ENCODE results near the gene PANK4. TPM values are rescaled to one million over a fixed set of nuclear protein-coding genes. Genes with fewer than 3 reads are reported as not detected.

Gene PANK4
- total RNA-seq, 1 donor from 2014 or later, result 39.9 TPM

DNA sequence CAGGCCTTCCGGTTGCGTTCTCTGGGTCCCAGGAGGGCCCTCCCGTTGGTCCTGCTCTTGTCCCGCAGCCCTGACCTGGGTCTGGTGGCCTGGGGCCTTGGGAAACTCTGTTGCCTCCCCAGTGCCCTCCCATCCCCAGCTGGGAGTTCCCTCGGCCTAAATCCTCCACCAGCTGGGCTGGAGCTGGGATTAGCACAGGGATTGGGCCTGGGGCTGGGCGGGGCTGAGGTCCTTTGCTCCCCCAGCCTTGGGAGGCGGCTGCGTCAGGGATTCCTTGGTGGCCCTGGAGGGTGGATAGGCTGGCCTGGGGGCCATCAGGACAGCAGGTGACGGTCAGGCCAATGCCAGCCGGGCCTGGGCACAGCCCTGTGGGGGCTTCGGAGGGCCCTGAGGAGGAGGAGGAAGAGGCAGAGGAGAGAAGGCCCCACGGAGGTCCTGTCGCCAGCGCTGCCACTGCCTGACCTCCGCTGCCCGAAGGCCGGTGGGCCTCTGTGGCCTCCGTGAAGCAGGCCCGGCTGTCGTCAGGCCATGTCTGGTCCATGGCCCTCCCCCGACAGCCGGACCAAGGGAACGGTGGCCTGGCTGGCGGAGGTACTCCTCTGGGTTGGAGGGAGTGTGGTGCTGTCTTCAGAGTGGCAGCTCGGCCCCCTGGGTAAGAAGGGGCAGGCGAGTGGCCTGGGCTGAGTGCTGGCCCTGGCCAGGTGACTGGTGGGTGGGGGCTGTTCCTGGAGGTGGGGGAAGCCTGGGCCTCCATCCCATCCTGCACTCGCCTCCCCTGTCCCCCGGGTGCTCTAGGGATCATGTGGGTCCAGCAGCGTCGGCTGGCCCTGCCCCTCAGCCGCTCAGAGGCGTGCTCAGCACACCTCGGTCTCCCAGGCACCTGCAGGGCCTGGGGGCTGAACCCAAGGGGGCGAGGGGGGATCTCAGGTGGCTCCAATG is 50.1 kb downstream of the PANK4 start, which contains the start of gene PLCH2:
Gene PLCH2, plus strand, starts transcription at position 229 of the 939 bp plus-strand sequence. Its CDS starts 300 bp downstream, at position 529.
- no peak for DNase-seq (ENCODE audit: low spot score)

DNA sequence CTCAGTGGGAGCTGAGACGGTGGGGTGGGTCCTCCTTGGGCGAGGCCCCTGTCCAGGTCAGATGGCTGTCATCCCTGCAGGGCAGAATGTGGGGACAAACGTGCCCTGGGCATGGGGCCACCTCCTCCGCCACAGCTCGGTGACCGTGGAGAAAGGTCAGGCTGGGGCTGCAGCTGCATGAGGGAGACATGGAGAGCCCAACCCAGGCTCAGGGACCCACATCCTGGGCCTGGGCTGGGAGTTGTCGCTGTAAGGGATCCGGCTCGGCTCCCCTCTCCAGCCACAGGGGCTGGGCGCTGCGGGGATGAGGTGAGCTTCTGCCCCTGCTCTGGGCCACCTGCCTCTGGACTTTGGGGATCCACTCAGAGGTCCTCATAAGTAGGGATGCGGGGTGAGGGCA is 50.8 kb downstream of the PANK4 start:
- DNase-seq (ENCODE audit: low spot score), result no peak

DNA sequence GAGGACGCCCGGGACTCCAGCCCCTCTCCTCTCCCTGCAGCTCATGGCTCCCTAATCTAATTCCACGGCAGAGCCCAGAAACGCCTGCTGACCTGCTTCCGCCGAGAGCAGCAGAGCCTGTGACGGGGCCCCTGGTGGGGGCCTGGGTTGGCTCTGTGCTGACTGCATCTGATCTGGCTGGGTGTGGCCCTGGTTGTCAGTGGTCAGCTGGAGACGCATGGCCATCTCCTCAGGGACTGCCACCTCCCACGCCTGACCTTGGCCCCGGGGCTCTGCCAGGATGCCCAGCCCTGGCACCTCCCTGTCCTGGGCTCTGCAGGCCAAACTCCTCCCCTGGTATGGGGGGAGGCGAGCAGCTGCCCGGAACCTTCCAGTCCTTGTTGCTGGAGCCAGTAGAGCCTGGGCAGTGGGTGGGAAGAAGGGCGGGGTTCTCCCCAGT is 51.4 kb downstream of the PANK4 start:
- no peak for DNase-seq (ENCODE audit: low spot score)

DNA sequence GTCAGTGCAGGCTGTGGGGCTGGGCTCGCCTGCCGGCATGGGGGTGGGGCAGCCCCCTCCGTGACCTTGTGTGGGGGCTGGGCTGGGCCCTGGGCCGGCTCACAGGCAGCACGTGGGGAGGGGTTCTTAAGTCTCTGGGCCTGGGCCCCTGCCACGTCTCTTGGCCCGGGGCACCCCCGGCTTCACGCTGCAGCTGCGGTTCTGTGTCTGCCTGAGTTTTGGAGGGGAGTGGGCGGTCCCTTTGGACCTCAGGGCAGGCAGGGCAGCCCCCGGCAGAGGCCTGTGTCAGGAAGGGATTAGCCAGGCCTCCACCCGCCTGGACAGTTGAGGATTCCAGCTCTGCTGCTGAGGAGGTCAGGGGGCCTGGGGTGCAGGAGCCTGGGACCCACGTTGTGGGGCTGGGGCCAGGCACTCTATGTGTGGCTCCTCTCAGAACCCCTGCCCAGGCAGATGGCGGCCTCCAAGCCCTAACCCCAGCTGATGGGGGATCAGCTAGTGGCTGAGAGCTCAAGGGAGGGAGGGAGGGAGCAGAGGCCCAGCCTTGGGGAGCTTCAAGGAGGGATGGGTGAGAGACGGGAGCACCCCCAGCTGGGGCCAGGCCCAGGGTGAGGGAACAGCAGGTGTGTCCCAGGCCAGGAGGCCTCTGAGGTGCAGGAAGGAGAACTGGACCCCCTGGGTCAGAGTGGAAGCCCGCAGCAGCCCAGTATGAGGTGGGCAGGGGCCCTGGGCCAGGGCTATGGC is 52.1 kb downstream of the PANK4 start:
- no peak for DNase-seq (ENCODE audit: low spot score)

DNA sequence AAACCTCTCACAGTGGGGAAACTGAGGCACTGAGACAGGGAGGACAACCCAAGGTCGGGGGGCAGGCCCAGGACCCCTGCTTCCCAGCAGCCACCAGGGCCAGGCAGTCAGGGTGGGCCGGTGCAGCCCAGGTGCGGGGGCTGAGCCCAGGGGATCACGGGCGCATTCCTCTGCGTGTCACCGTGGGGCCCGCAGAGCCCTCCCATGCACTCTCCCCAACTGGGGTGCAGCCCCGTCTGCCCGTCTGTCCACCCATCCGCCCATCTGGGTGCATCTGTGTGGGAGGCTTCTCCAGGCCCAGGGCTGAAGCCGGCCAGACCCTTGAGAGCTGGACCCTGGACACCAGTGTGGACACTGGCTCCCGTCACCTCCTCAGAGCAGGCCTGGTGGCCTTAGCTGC is 53.2 kb downstream of the PANK4 start:
- DNase-seq (ENCODE audit: low spot score), result no peak

DNA sequence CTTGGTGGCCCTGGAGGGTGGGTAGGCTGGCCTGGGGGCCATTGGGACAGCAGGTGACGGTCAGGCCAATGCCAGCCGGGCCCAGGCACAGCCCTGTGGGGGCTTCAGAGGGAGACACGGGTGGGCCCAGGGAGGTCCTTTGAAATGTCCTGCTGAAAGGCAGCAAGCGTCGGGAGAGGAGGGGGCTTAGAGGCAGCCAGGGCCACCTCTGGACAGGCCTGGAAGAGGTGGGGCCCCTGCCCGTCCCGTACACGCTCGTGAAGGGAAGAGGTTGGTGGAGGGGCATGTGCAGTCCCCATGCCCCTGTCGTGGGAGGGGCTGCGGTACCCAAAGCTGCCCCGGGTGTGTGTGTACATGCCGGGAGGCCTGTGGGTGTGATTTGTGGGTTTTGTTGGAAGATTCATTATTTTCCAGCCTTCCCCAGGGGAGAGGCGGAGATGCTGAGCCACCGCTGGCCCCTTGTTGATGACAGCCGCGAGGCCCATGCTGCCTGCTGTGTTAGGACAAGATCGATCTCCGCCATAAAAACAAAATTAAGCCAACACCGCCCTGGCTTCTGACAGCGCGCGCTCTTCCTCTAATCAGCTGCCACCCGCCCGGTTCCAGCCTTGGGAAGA is 53.7 kb downstream of the PANK4 start:
- no peak for DNase-seq (ENCODE audit: low spot score)

DNA sequence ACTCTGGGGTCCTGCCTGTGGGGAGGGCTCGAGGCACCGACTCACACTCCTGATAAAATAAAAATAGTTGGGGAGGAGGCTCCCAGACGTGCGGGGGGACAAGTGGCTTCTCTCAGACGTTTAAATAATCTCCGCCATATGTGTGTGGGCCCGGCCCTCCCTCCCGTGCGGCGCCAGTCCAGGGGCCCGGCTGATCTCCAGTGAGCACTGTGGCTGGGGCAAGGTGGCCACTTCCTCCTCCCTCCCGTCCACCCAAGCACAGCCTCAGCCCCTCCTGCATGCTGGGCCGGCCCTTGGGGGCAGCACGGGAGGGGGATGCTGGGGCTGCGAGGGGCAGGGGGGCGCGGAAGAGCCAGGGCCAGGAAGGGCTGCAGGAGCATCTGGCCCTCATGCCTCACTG is 54.3 kb downstream of the PANK4 start:
- DNase-seq (ENCODE audit: low spot score), result no peak

DNA sequence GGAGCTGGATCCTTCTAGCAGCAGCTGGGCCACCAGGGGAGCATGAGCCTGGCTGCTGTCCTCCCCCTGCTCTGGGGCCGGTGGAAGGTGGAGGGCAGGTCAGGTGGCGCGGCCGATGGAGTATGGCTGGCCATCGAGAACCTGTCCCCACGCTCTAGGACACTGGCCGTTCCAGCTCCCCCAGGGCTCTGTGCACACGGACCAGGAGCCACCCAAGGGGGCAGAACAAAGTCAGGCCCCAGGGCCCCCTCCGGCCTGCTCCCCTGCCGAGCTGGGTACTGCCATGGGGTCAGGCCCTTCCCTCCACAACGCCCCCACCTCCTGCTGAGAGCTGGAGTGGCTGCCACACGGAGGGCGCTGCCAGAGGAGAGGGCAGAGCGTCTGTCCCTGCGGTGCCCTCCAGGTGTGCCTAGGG is 54.8 kb downstream of the PANK4 start:
- no peak for DNase-seq (ENCODE audit: low spot score)

DNA sequence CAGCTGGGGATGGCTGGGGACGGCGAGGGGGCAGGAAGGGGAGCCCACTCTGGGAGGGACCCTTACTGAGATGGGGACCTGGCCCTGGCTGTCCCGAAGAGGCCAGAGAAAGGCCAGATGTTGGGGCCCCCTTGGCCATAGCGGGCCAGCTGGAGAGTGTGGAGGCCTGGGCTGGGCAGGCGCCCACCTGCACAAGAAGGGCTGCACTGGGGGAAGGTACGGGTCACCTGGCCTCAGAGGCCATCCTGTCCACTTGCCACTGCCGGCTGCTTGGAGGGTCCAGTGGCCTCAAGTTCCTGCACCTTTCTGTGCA is 55.3 kb downstream of the PANK4 start:
- no peak for DNase-seq (ENCODE audit: low spot score)

DNA sequence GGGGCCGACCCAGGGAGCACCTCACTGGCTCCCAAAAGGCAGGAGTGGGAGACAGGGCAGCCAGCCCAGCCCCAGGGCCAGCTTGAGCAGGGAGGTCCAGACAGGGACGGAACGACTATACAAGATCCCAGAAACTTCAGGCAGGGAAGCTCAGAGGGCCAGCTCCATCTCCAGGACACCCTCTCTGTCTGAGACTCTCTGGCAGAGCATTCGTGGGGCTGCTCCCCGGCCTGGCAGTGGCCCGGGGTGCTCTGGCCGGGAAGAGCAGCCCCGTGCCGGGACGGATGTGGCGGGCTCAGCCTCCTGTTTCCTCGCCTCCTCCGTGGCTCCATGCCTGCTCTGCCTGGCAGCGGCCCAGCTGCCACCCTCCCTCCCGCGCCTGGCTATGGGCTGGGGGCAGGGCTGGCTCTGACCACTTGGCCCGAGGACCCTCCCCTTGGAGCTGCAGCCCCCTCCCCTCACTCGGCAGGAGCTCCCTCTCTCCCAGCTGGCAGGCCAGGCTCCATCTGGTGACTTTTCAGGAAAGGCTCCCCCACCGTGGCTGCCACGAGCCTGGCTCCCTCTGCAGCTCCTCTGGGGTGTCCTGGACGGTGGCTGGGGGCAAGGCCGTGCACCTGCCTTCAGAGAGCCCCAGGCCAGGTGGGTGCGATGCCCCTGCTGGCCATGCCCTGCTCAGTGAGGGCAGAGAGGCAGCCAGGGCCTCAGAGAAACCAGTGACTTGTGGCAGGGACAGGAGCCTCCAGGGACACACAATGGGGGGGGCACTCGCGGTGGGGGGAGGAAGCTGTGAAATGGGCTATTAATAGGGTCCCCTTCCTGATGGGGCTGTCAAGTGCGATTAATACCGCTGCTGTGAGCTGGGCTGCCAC is 55.9 kb downstream of the PANK4 start:
- no peak for DNase-seq (ENCODE audit: low spot score)

DNA sequence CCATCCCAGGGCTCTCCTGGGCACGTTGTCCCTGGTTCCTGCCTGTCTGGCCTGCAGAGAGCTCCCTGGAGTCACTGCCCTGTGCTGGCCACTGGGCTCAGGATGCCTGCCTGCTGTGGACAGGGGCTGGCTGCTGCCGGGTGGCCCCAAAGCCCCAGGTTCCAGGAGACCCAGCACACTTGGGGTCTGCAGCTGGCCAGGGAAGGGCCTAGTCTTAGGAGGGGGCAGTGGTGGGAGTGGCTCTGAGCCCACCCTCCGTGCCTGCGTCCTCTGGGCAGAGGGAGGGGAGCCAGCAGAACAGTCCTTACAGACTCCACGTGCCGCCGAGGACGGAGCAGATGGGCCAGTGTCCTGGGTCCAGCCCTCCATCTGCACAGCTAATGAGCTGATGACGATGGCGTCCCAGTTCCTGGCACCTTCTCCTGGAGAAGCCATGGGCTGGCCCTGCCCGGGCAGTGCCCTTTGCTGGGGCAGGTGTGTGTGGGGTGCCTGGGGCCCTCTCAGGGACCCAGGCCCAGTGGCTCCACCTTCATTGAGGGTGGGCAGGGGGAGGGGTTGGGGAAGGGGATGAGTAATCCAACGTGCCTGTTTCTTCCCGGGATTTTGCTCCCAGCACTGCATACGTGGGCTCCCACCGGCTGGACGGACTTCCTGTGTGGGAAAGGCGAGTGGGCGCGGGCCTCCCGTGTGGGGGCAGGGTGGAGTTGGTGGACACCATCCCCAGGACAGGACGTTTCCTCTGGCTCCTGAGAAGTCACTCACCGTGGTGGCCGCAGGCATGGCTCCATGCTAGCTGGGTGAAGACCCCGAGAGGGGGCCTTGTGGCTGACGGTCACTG is 57.1 kb downstream of the PANK4 start:
- DNase-seq (ENCODE audit: low spot score), result no peak

DNA sequence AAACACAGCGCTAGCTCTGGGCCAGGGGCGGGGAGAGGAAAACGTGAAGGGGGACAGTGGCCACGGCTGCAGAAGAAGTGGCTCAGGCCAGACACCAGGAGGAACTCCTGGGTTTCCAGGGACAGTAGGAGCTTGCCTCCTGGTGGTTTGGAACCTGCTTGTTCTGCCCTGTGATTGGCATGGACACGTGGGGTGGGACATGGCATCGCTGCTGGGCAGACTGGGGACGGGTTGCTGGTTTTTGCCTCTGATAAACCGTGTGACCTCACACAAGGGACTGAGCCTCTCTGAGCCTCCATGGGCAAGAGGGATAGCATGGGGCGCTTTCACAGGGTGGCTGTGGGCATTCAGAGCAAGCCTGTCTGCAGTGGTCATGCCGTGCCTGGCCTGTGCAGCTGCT is 57.9 kb downstream of the PANK4 start:
- no peak for DNase-seq (ENCODE audit: low spot score)

DNA sequence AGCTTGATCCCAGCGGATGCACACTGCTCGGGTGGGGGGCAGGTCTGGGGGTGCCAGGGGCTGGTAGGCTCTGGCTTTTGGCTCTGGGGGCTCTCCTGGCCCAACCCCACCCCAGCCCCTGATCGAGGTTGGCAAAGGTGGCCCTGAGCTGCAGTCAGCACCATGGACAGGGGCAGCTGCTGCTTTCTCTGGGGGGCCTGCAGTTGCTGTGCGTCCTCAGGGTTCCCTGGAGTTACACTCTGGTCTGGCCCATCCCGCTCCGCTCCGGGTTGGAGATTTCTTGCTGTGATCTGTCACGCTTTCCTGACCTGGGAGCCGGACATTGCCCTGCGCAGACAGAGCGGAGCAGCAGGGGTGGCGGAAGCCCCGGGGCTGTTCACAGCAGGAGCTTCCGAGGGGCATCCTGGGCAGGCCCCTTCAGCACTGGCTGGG is 58.3 kb downstream of the PANK4 start:
- DNase-seq (ENCODE audit: low spot score), result peak; percentile 24

DNA sequence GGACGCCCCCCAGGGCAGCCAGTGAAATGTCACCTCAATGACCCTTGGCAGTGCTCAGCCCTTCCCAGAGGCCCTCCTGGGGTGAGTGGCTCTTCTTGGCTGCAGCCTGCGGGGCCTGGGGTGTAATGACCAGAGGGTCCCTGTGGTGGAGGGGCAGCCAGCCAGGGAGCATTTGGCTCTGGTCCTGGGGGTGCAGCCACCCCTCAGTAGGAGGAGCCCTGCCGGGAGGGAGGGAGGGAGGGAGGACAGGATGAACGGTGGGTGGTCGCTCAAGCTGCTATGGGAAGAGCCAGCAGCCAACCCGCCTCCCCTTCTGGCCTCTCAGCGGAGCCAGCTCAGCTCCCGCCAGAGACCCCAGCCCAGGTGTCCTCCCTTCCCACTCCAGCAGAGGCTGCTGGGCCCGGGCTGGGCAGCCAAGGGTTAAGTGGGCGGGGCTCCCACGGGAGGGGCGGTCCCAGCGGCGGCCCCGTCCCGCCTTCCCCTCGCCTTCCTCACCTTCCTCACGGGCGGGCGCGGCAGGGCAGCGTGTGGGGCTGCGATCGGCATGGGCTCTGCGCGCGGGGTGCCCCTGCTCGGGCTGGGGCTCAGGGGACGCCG is 59.3 kb downstream of the PANK4 start:
- DNase-seq (ENCODE audit: low spot score), result no peak

DNA sequence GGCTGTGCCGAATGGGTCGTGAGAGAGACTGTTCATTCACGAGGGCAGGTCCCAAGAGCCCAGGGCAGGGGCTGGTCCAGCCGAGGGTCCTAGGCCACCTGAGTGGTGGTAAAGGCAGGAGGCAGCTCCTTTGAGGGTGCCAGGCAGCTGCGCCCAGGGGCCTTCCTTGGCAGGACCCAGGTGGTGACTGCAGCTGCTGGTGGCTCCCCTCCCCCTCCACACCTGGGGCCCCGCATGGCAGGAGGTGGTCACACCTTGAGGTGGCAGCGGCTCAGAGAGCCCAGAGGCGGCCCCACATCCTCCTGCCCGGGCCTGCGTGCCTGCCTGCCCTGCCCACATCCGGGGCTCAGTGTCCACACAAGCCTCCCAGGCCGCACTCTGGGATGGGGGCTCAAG is 60.1 kb downstream of the PANK4 start:
- DNase-seq (ENCODE audit: low spot score), result no peak

DNA sequence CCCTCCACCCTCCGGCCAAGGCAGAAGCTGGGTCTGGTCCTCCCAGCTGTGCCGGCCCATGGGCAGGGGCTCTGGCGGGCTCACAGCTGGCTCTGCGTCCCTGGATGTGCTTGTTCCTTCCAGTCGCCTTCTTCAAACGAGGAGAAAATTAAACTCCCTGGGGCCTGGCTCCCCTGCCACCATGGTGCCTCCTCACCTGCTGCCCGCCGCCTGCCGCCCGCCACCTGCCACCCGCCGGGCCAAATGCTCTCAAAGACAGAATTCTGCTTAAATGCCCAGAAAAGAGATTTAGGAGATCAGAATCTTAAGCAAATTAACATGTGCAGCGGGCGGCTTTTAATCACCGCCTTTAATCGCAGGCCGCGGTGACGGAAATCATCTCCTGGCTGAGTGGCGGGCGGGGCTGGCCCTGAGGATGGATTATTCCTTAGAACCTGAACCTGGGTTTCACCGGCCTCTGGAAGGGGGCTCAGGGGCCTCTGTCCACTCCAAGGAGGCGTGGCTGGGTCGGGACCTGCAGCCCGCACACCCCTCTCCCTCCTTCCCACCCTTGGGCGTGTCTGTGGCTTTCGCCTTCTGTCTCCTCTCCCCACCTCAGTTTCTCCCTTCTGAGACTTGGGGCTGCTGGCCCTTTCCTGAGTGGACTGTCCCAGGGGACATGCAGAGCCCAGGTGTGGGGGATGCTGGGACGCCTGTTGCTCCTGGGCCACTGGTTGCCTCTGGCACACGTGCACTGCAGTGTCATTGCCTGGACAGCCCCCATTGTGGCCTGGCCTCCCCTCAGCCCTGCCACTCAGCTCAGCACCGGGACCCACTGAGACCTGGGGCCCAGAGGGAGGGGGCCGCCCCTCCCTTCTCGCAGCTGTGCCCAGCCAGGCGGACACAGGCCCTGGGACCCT is 60.8 kb downstream of the PANK4 start:
- DNase-seq (ENCODE audit: low spot score), result no peak

DNA sequence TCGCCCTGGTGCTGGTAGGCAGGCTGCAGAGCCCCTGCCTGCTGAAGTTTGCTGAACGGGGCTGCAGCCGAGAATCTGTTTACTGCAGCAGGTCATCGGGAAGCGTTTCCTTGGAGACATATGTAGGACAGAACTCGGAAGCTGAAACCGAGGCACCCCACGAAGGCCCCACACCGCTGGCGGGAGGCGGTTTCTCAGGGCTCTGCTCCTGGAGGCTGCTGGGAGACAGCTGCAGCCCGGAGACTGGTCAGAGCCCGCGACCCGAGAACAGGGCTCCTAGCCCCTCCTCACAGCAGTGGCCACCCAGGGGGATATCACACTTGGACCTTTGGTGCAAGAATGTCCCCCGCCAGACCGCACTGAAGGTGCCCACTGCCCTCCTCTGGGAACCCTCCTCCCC is 63.0 kb downstream of the PANK4 start:
- no peak for DNase-seq (ENCODE audit: low spot score)

DNA sequence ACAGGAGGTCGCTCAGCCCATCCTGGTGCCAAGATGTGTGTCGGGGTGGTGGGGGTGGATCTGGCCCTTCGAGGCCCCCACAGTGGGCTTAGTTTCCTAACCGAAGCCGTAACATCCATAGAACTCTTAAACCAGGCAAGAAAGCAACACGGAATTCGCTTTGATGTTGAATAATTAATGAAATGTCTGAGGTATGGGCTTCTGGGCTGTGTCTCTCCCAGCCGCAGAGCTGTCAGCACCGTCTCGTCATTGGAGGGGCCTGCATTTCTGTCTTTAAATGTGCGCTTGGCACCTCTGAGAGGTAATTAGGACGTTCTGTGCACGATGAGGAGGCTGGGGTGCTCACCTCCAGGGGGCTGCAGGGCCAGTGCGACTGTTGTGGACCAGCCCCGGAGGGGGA is 63.6 kb downstream of the PANK4 start:
- DNase-seq (ENCODE audit: low spot score), result no peak

All from mucosa of gallbladder (tissue), 1 donor.